HG03064 (cell line): ENCODE data around the gene MAGEB1.

ENCODE experiments used
- ATAC-seq: cut with Tn5 transposase; IDR thresholded peaks from one replicate; pipeline ENCODE4 v1.9.1; 2021; ENCODE audit warnings: low read depth; ENCODE audit not compliant: unreplicated experiment

MAGEB1 gene

DNA sequence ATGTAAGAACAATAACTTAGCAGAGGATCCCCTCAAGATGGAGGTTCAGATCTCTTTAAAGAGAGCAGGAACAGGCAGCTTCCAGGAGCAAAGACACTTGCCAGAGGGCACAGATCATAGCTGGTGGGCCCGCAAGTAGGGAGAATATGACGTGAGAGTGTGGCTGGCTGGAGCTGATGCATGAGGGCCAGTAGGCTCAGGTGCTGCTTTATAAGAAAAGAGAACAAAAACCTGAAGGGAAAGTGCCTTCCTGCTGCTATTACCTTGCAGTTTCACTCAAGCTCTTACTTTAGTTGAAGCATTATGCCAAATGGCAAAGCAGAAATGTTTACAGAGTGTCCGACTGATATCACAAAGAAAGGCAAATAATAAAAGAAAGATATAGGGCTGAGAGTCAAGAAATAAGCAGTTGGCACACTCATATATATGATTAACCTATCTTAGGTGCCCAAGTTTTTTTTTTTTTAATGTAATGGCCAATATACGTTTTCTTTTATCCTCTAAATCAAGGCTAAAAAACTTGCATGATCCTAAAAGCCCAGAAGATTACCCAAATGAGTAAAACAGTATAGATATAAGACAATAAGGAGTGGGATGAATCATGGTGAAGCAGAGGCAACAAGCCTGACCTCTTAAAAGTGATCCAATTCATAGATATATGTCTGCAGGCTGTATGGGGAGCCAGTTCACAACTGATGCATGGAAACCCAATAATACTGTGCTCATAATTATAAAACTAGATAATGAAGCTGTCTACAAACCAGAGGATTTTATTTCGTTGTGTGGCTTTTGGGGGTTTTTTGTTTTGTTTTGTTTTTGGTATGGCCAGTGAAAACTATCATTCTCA, 49.7 kb downstream of the MAGEB1 start:
- no peak for ATAC-seq

DNA sequence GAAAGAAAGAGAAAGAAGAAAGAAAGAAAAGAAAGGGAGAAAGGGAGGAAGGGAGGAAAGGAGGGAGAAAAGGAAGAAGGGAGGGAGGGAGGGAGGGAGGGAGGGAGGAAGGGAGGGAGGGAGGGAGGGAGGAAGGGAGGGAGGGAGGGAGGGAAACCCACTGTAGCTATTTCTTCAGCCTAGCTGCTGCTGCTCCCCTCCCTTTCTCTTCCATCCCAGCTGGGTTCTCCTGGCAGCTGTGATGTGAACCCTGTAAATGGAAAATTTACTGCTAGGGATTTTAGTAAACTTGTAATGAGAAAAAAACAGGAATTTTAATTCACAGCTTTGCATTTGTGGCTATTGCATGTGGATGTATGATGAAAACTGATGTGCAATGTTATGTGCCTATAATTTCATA, 54.3 kb downstream of the MAGEB1 start:
- ATAC-seq, result no peak
